HG02973 (cell line): ENCODE results near the gene MINDY4B.
"Not testable (repeated sequence)": the region's sequence is repeated elsewhere in the genome, so short reads cannot be mapped to it uniquely, and the experiment has no call there.

Experiments
- ATAC-seq: cut with Tn5 transposase; IDR thresholded peaks from one replicate; pipeline ENCODE4 v1.9.1; 2021; ENCODE audit warnings: moderate library complexity; ENCODE audit not compliant: unreplicated experiment

Gene MINDY4B

DNA sequence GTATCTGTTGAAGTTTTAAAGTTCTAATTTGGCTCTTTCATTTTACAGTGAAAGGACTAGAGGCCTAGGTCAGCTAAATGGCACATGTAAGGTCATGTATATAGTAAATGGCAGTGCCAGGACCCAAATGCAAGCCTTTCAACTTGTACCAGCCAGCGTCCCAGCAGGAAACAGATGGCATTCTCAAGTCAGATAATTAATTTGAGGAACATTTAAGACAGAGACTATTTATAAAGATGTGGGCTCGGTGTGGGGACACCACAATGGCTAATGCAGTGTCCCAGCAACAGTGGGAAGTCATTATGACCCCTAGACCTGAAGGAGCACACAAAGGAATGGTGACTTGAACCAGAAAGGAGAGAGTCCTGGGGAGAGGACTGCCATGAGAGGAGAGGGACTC is 6.1 kb downstream of the MINDY4B start:
- no peak for ATAC-seq

DNA sequence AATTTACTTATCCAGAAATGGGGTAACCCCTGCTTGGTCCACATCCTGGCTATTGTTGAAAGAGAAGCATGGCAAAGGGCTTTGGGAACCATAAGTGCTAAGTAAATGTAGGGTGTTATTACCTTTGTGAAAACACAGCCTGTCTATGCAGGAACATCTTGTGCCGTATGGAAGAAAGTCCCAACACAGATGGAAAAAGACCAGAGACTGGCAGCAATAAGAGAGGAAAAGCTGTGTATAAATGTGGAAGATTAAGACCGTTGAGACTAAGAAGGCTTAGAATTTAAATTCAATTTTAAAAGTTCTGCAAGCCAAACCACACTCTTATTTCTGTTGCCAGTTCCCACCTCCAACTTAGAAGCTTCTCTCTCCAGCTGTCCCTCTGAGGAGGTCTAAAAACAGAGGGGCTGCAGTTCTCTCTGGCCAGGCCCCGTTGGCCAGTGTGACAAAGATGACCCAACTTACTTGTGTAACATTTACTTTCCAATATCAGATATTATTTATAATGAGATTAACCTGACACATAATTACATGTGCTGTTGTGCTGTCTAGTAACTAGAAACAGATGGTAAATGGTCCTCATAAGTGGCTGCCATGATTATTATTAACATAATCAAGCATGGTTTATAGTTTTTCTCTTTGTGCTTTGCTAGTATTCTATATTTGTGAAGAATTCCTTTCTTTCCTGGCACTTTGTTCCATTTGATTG is 7.0 kb downstream of the MINDY4B start:
- no peak for ATAC-seq

DNA sequence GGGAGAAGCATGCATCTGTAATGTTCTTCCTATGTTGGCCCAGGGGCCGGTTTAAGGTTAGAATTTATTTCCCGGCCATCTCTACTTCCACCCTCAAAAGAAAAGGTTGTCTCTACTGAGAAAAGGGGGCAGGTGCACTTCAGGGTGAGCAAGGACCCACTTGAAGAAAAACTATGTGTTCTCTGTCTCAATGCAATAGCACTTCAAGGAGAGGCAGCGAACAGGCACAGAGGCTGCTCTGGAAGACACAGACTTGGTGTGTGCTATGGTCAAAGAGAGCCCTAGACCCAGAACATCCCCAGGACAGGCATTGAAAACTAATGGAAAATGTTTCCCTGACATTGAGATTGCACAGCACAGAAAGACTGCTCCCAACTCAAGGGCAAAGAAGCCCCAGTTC is 7.6 kb downstream of the MINDY4B start:
- no peak for ATAC-seq

DNA sequence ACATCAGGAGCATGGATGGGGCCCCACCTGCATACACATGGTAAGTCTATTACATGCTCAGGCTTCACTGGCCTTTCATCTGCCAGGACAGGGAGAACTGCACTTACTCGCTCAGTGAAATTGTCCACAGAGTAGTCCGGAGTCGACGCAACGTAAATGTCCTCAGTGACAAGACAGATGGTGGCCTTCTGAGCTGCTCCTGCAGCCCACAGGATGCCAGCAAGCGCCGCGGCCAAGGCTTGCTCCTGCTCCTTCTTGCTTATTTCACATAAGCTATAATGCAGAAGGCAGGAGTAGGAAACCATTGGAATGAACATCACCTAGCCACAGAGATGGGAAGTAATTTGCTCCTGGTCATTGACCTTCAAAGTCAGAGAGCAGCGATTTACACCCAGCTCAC is 14.4 kb downstream of the MINDY4B start:
- no peak for ATAC-seq

DNA sequence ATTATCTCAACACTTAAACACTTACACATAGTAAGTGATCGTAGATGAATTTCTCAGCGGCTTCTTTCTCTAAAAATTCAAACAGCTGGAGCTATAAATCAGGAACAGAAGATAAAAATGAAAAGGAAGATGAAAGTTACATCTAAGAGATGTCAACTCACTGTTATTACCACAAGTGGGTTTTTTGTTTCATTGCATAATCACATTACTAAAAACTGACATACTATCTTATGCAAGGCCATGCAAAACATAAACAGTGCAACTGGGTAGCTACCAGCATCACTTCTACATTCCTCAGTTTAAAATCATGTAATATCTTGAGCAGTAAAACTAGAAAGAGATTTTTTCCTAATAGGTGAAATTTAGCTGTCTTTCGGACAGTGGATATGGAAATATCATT is 14.9 kb downstream of the MINDY4B start:
- ATAC-seq: no peak

DNA sequence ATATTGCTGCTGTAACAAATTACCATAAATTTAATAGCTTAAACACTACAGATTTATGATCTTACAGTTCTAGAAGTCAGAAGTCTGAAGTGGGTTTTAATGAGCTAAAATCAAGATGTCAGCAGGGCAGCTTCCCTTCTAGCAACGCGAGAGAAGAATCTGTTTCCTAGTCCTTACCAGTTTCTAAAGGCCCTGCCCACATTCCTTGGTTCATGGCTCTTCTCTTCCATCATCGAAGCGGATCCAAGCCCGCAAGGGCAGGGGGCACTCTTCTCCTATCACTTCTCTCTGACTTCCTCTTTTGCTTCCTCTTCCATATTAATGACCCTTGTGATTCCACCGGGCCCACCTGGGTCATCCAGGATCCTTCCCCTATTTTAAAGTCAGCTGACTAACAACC is 16.1 kb downstream of the MINDY4B start:
- no peak for ATAC-seq

DNA sequence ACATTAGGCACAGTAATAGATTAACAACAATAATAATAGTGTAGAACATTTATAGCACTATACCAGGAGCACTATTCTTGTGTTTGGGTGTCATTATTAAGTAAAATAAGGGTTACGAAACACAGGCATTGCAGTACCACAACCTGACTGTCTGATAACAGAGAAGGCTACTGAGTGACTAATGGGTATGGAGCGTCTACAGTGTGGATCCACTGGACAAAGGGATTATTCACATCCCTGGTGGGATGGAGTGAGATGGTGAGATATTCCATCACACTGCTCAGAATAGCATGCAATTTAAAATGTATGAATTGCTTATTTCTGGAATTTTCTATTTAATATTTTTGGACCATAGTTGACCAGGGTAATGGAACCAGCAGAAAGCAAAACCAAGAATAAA is 18.2 kb downstream of the MINDY4B start:
- no peak for ATAC-seq

DNA sequence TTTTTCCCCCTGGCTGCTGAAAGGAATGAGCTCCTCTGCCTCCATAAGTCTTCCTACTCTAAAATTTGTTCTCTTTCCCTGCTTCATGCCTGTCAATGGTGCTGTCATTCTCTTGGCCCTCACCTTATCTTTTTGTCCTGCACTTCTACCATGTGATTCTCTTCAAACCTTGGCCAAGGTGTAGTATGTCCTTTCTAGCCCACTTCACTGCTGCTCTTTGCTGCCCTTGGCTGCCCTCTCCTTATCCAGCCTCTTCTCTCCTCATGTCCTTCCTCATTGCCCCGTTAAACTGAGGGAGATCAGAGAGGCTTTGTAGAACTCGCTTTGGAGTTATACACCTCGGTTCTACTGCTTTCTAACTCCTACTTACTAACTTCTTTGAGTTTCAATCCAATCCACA is 19.7 kb downstream of the MINDY4B start:
- ATAC-seq: no peak

DNA sequence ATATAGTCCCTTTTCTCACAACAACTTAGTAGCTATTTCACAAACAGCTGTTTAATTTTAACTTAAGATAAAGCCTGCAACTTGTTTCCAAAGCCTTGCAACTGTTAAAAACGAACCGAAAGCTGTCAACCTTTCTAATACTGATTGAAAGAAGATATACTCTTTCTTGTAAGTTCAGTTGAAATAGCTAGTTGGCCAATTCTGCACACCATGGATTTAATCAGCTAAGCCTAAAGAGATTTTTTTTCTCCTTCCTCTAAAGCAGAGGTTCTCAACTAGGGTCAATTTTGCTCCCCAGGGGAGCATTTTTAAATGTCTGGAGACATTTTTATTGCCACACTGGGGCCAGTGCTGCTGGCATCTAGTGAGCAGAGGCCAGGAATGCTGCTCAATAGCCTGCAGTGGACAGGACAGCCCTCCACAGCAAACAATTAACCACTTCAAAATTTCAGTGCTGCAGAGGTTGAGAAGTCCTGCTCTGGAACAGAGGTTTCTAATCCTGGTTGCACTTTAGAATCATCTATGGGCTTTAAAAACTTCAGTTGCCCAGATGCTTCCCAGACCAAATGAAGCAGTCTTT is 26.2 kb downstream of the MINDY4B start:
- ATAC-seq: no peak

DNA sequence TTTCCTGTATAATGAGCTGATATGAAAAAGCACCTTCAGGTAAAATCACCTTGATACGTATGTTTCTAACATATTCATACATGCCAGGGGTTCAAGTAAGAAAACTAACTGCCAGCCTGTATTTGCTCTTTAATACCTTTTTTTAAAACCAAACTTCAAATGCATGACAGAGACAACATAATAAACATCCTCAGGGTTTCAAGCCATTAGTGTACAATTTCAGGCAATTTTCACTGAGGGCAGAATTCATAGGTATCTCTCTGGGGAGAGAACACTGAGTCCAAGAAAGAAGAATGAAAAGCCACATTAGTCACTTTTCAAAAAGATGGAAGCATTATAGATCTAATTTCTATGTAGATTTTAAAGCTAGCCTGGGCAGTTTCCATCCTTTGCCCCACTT is 26.9 kb downstream of the MINDY4B start:
- no peak for ATAC-seq

DNA sequence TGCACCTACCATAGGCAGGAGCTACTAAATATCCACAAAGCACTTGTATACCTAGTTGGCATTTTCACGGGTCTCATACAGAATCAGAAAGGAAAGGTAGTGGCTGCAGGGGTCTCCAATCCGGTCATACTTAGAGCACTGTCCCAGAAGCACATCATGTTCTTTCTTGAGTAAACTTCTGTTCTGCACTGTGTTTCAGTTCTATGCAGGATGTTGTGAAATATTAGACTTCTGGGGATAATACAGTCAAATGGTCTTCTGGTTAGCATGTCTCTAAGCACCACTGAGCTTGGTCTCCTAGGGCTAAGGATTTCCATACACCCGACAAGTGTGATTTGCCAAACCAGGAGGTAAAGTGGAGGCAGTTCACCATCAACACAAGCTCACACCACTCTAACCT is 27.9 kb downstream of the MINDY4B start:
- ATAC-seq: no peak

DNA sequence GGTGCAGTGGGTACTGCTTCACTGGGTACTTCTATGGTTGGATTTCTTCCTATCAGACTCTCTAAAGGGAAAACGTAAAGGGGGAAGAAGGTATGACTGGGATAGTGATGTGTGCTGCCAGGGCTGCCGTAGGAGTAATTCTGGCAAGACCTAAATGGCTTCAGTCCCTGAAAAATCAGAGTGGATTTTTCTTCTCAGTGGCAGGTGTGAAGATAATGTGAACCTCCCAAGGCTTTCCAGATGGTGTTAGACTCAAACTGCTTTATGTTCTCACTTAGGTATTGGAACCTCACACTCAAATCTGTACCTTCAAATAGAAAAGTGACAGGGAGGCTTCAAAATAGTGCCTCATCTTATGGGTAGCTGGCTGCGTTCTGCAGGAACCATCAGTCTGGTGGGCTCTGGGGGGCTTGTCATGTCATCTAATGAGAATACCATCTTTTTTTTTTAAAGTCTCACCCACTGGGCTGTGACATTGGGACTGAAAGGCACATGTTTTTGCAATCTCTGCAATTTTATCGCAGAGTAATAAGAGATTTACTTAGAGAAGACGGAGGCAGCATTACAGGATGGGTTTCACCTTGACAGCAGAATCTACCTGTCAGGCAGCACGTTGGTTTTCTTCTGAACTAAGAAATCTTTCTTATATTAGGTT is 28.5 kb downstream of the MINDY4B start:
- no peak for ATAC-seq

DNA sequence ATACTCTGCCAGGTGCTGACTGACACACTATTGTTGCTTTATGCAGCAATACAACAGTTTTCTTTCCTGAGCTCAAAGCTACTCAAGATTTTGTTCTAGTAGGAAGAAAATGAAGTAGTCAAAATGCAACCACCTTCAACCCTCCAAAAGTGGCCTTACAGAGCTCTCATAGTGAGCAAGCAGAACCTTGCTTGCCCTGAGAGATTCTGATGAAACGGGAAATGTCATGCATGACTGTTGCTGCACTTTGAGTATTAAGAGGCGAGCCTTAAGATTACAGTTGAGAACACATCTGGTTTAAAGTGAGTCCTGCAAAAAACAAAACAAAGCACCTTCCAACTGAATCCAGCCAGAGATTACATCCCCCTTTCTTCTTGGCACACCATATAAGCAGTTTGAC is 29.7 kb downstream of the MINDY4B start:
- no peak for ATAC-seq

DNA sequence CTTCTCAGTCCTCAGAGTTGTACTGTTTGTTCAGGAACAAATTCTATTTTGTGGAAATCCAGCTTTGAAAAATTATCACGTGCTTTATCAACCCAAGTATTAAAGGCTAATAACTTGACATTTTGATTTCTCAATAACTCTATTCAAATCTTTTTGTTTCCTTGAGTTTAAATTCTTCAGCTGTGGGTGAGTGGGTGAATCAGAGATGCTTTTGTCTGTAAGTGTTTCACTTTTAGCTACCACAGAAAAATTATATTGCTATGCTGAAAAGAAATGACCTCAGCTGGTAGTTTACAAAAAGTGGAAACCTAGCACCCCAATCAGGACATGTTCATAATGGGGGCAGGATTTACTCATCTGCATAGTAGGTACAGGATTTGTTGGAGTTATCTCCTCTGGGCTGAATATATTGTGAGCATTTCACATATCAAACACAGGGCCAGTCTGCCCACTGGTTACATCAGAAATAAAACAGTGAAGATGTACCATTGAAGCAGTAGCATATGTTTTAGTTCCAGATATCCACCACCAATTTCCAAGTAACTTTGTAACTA is 30.5 kb downstream of the MINDY4B start:
- no peak for ATAC-seq

DNA sequence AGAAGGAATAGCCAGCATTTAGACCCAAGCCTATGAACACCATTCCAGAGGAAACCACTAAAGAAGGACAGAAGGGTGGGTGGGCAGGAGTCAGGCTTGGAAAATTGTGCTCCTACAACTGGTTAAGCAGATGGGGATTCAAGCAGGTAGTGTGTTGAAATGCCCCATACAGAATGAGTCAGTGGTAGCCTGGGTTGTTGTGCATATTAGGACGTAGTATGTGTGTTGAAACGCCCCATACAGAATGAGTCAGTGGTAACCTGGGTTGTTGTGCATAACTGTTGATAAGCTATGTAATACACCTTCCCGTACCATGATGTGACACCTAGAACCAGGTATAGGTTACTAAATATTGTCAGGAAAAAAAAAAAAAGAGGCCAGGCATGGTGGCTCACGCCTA is 34.0 kb downstream of the MINDY4B start:
- ATAC-seq: no peak

DNA sequence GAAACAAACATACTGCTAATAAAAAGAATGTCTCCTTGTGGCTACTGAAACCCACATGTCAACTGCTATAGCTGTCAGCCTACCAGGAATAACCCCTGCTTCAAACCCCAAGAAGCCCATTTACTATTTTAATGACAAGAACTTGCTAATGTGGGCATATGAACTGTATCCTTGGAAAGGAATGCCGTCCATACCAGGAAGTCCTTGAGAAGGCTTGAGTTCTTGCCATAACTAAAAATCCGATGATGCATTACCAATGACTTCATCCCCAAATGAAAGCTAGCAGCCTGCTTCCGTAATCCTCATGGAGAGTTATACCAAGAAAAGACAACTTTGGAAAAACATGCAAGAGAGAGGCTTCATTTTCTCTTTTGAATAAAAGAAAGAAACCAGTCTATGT is 34.8 kb downstream of the MINDY4B start:
- no peak for ATAC-seq

DNA sequence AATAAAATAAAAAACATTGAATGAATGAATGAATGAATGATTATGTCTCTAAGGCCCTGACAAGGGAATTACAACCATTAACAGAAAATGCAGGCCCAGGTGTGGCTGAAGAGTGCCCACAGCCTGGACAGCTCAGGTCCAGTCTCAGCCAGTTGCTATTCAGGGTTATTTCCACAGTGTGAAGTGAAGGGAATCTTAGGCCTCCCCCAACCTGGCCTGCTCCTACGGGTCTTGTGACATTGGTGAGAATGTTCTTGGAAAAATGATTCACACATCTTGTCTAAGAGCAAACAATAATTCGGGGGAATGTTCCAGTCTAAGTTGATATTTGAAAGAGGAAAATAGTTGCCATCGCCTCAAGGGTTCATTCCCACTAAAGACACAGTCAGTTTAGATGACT is 37.0 kb downstream of the MINDY4B start:
- ATAC-seq: no peak

DNA sequence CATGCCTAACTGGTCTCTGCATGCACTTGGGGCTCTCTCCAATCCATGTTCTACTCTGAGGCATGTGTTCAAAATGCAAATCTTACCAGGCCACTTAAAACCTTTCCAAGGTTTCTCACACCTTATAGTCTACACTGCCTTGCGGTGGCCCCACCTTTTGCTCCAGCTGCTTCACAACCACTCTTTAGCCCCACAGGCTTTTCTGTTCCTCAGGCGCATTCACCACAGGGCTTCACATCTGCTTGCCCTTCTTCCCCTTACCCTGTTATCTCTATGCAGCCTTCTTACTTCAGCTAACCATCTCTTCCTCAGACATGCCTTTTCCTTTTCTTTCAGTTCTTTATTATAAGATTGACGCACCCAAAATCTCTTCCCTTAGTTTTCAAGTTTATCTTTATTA is 37.8 kb downstream of the MINDY4B start:
- ATAC-seq: no peak

DNA sequence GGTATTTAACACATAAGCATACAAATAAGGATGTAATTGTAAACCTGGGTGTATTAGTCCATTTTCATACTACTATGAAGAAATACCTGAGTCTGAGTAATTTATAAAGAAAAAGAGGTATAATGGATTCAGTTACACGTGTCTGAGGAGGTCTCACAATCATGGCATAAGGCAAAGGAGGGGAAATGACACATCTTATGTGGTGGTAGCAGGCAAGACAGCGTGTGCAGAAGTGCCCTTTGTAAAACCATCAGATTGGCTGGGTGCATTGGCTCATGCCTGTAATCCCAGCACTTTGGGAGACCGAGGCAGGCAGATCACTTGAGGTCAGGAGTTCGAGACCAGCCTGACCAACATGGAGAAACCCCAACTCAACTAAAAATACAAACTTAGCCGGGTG is 41.3 kb downstream of the MINDY4B start:
- not testable (repeated sequence) for ATAC-seq

DNA sequence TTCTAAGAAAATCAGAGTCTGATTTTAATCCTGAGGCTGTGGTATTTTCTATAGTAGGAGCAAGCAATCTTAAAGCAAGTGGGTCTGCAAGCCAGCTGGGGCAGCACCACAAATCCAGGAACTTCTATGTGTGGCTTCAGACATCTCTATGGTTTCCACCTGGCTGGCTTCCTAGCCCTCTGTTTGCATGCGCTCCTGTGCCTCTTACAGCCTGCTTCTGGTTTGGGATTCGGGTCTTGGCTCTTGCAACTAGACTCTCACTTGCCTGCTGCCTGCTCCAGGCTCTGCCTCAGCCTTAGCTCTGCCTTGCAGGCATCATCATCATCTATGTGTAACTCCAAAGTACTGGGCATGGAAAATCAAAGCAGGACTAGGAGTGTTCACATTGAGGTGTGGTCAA is 43.4 kb downstream of the MINDY4B start:
- ATAC-seq: no peak

DNA sequence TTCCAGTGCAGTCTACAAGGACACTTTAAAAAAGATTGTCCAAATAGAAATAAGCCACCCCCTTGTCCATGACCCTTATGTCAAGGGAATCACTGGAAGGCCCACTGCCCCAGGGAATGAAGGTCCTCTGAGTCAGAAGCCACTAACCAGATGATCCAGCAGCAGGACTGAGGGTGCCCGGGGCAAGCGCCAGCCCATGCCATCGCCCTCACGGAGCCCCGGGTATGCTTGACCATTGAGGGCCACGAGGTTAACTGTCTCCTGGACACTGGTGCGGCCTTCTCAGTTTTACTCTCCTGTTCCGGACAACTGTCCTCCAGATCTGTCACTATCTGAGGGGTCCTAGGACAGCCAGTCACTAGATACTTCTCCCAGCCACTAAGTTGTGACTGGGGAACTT is 47.3 kb downstream of the MINDY4B start:
- not testable (repeated sequence) for ATAC-seq

DNA sequence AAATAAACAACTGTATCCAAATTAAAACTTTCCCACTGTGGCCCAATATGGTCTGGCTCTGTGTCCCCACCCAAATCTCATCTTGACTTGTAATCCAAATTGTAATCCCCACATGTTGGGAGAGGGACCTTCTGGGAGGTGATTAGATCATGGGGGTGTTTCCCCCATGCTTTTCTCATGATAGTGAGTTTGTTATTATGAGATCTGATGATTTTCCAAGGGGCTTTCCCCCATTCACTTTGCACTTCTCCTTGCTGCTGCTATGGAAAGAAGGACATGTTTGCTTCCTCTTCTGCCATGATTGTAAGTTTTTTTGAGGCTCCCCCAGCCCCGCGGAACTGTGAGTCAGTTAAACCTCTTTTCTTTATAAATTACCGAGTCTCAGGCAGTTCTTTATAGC is 55.0 kb downstream of the MINDY4B start:
- ATAC-seq: no peak
